Measurements from ENCODE around the gene RASGRP3. TPM values are rescaled to one million over a fixed set of nuclear protein-coding genes. Genes with fewer than 3 reads are reported as not detected.

Gene RASGRP3
- total RNA-seq, 1 donor from 2014 or later: 0.58 TPM

DNA sequence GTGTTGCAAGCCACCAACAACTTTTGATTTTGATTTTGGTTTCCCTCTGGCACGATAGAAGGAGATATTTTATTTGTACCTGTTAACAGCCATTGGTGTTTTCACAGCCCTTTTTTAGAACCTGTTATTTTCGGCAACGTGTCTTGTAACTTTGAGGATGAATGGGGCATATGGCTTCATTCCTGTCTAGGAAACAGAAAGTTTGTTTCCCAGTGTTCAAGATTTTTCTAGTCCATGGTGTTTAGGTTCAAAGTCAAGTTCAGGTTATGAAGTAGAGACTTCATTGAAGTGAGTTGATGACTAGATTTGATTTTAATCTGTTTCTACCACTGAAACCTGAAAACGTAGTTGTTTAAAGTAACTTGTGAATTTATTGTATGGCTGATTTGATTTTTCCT, 343 bp downstream of the RASGRP3 start:
- Mint-ChIP-seq H3K27ac (peak overlapping the region; percentile 96), H3K4me1 (peaks cover 20% of the 10 kb centered on the region), H3K4me3 (peak overlapping the region; percentile 80), H3K9me3 (peaks cover 3% of the 10 kb centered on the region), H3K36me3 (no peaks in the 10 kb centered on the region), H3K27me3 (ENCODE audit: low read depth) (no peaks in the 10 kb centered on the region)
- no peak for DNase-seq (ENCODE audit: low spot score in 2 of 2, unreplicated experiment in 2 of 2)
- TF ChIP-seq, protein P1, sequence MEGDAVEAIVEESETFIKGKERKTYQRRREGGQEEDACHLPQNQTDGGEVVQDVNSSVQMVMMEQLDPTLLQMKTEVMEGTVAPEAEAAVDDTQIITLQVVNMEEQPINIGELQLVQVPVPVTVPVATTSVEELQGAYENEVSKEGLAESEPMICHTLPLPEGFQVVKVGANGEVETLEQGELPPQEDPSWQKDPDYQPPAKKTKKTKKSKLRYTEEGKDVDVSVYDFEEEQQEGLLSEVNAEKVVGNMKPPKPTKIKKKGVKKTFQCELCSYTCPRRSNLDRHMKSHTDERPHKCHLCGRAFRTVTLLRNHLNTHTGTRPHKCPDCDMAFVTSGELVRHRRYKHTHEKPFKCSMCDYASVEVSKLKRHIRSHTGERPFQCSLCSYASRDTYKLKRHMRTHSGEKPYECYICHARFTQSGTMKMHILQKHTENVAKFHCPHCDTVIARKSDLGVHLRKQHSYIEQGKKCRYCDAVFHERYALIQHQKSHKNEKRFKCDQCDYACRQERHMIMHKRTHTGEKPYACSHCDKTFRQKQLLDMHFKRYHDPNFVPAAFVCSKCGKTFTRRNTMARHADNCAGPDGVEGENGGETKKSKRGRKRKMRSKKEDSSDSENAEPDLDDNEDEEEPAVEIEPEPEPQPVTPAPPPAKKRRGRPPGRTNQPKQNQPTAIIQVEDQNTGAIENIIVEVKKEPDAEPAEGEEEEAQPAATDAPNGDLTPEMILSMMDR (IDR thresholded peaks at IDR 0.05; ENCODE audit: unreplicated experiment): no peak

DNA sequence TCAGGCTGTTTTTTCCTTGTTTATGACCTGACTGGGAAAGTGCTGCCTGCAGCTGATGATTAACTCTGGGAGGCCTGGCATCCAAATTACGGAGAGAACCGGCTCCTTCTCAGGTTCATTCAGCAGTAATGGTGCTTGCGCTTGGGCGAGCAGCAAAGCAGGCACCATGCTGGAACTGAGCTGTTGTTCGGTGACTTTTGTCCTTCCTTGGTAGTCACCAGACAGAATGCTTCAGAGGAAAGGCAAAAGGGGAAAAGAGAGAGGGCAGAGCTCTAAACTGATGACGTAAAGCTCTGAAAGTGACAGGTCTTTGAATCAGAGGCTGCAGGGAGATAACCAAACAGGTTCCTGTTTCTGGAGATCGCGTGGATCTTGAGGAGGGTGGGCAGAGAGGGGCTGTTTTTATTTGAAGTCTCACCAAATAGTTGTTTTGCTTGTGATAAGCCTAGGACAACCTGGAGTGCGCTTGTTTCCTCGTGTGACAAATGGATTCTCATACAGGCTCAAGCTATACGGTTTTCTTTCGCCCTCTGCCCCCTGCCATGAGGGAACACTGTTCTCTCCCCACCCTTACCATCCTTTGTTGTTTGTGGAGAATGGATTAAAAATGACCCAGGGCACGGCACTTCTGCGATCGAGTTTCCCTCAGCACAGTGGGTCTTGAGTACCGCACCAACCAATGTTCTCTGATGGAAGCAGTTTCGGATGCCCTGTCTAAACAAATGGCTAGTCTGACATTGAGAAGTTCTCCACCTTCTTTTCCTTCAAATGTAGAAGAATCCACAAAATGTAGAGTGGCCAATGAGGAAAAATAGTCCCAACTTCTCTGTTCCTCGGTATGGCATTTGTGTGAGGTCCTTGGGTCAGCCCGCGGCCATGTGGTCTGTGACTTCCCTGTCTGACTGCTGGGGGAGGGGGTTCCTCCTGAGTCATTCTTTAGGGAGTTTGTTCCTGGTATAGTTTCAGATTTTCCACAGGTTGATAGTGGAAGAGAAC, 1.3 kb downstream of the RASGRP3 start:
- H3K4me3 Mint-ChIP-seq: peak overlapping the region; percentile 2
- peak overlapping the region; percentile 7 for H3K27ac Mint-ChIP-seq
- TF ChIP-seq, protein P1 (IDR thresholded peaks at IDR 0.05; ENCODE audit: unreplicated experiment): no peak

DNA sequence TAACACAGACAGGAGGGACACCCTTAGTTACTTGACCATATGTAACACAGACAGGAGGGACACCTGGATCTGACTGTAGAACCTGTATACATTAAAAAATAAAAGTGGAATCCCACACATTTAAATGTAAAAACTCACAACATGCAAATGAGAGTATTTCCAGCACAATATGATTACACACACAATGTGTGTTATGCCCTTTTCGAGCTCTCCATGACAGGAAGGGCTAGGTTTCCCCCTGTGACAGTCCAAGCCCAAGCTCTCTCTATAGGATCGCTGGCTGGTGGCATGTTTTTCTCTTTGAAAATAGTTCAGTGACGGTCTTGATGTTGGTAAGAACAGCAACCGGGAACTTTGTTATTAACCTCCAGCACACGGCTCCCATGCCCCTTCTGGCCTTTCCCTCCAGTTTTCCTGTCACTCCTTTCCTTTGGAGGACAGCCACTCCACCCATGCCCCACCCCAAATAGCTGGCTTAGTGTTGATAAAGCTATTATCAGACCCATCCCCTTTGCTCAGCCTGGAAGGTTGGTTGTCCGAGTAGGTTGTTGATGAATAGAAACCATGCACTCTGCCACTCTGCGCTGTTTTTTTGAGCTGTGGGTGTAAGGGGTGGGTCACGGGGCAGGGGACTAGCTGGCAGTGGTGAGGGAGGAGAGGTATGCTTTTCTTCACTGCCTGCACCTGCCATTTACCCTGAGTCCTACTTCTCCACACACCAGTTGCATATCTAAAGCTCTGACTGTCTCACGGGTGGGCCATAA, 2.7 kb downstream of the RASGRP3 start:
- Mint-ChIP-seq H3K36me3 (no peaks in the 10 kb centered on the region), H3K4me3 (no peak overlapping the region), H3K4me1 (peaks cover 27% of the 10 kb centered on the region), H3K9me3 (no peaks in the 10 kb centered on the region), H3K27ac (no peak overlapping the region), H3K27me3 (ENCODE audit: low read depth) (no peaks in the 10 kb centered on the region)
- no peak for DNase-seq (ENCODE audit: low spot score in 2 of 2, unreplicated experiment in 2 of 2)
- TF ChIP-seq, protein P1 (IDR thresholded peaks at IDR 0.05; ENCODE audit: unreplicated experiment): no peak

More for the DNA sequence above, 1.3 kb downstream of the RASGRP3 start:
- peaks cover 3% of the 10 kb centered on the region for H3K9me3 Mint-ChIP-seq
- no peaks in the 10 kb centered on the region for H3K27me3 Mint-ChIP-seq (ENCODE audit: low read depth)
- no peak for DNase-seq (ENCODE audit: low spot score in 2 of 2, unreplicated experiment in 2 of 2)
- peaks cover 20% of the 10 kb centered on the region for H3K4me1 Mint-ChIP-seq
- H3K36me3 Mint-ChIP-seq: no peaks in the 10 kb centered on the region

DNA sequence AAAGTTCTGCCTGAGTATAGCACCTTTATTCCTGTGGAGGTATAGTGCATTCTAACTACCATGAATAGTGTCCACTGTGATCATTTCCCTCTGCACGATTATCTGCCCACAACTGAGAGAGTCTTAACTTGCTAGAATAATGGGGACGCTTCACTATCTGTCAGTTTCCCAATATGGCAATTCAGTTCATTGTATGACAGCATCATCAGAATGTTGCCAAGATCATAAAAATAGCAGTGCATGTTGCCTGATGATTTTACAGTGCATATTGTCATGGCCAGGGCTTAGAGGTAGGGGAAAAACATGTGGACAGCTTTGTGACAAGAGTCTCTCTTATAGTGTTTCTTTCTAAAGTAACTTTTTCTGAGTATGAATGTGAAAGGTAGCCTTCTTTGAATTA, 6.1 kb downstream of the RASGRP3 start:
- peaks cover 10% of the 10 kb centered on the region for H3K9me3 Mint-ChIP-seq
- TF ChIP-seq, protein P1 (IDR thresholded peaks at IDR 0.05; ENCODE audit: unreplicated experiment): no peak
- no peaks in the 10 kb centered on the region for H3K27me3 Mint-ChIP-seq (ENCODE audit: low read depth)
- peaks cover 16% of the 10 kb centered on the region for H3K4me1 Mint-ChIP-seq
- H3K4me3 Mint-ChIP-seq: no peak overlapping the region
- H3K27ac Mint-ChIP-seq: no peak overlapping the region
- DNase-seq (ENCODE audit: low spot score in 2 of 2, unreplicated experiment in 2 of 2): no peak
- H3K36me3 Mint-ChIP-seq: peaks cover 3% of the 10 kb centered on the region

DNA sequence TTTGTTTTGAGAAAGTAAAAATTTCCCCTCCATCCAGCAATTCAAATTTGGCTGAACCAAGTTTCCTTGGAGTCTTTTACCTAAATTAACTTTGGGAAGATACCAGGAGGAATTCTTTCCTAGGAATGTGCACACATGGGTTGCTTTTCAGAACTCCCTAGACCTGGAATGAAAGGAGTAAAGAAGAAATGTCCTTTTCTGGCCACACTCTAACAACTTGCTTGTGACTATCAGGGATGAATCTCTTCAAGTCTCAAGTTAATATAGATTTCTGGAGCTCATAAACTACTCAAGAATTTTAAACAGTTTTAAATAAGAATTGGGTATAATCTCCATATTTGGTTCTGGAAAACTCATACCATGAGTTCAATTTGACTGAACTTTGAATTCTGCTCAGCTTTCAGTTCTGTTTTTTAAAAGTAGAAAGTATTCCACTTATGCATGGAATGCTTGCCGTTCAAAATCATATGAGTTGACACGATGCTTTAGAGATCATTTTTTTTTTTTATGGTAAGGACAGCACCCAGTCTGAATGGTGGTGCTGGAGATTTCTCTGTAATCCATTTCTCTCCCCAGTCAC, 7.7 kb downstream of the RASGRP3 start:
- TF ChIP-seq, protein P1 (IDR thresholded peaks at IDR 0.05; ENCODE audit: unreplicated experiment): no peak
- H3K27me3 Mint-ChIP-seq (ENCODE audit: low read depth): no peaks in the 10 kb centered on the region
- peak overlapping the region; percentile 91 for H3K27ac Mint-ChIP-seq
- no peak for DNase-seq (ENCODE audit: low spot score in 2 of 2, unreplicated experiment in 2 of 2)
- H3K4me3 Mint-ChIP-seq: no peak overlapping the region
- peaks cover 12% of the 10 kb centered on the region for H3K9me3 Mint-ChIP-seq
- peaks cover 3% of the 10 kb centered on the region for H3K36me3 Mint-ChIP-seq
- peaks cover 14% of the 10 kb centered on the region for H3K4me1 Mint-ChIP-seq
